GM21447 (cell line): ENCODE measurements around the gene ANKRD55.
"Not testable (repeated sequence)": the region's sequence is repeated elsewhere in the genome, so short reads cannot be mapped to it uniquely, and the experiment has no call there.

ENCODE experiments used
- ATAC-seq: cut with Tn5 transposase; IDR thresholded peaks from one replicate; pipeline ENCODE4 v1.9.1; 2021; ENCODE audit not compliant: unreplicated experiment

ANKRD55 gene

GRCh38 chr5:56211298-56211865, 21.7 kb downstream of the ANKRD55 start:
- ATAC-seq = no peak

GRCh38 chr5:56208681-56209080, 24.4 kb downstream of the ANKRD55 start:
- no peak for ATAC-seq

- ATAC-seq = no peak
Measured at GRCh38 chr5:56207537-56207936, 25.6 kb downstream of the ANKRD55 start.

- no peak for ATAC-seq
Measured at GRCh38 chr5:56206126-56206910, 26.8 kb downstream of the ANKRD55 start.

GRCh38 chr5:56203936-56204335, 29.2 kb downstream of the ANKRD55 start:
- ATAC-seq = not testable (repeated sequence)

GRCh38 chr5:56202483-56202882, 30.6 kb downstream of the ANKRD55 start:
- no peak for ATAC-seq

- ATAC-seq = not testable (repeated sequence)
Measured at GRCh38 chr5:56201762-56202261, 31.3 kb downstream of the ANKRD55 start.

GRCh38 chr5:56200971-56201666, 32.0 kb downstream of the ANKRD55 start:
- ATAC-seq = peak; percentile 98

- no peak for ATAC-seq
Measured at GRCh38 chr5:56195016-56195415, 38.1 kb downstream of the ANKRD55 start.

- no peak for ATAC-seq
Measured at GRCh38 chr5:56192246-56192645, 40.9 kb downstream of the ANKRD55 start.

GRCh38 chr5:56191656-56192055, 41.5 kb downstream of the ANKRD55 start:
- ATAC-seq = no peak

- ATAC-seq = no peak
Measured at GRCh38 chr5:56190497-56190896, 42.6 kb downstream of the ANKRD55 start.

GRCh38 chr5:56185768-56186311, 47.3 kb downstream of the ANKRD55 start:
- ATAC-seq = no peak

GRCh38 chr5:56183506-56183905, 49.6 kb downstream of the ANKRD55 start:
- ATAC-seq = no peak

GRCh38 chr5:56179442-56179841, 53.7 kb downstream of the ANKRD55 start:
- no peak for ATAC-seq

- no peak for ATAC-seq
Measured at GRCh38 chr5:56178823-56179222, 54.3 kb downstream of the ANKRD55 start.

- no peak for ATAC-seq
Measured at GRCh38 chr5:56176871-56177533, 56.1 kb downstream of the ANKRD55 start.

GRCh38 chr5:56176155-56176798, 56.9 kb downstream of the ANKRD55 start:
- no peak for ATAC-seq

GRCh38 chr5:56175488-56175887, 57.6 kb downstream of the ANKRD55 start:
- ATAC-seq = no peak

GRCh38 chr5:56175021-56175420, 58.1 kb downstream of the ANKRD55 start:
- ATAC-seq = no peak

GRCh38 chr5:56172241-56172640, 60.9 kb downstream of the ANKRD55 start:
- no peak for ATAC-seq
